ENCODE results near the gene POTEC.
"Not testable (repeated sequence)": the region's sequence is repeated elsewhere in the genome, so short reads cannot be mapped to it uniquely, and the experiment has no call there.

Gene POTEC

DNA sequence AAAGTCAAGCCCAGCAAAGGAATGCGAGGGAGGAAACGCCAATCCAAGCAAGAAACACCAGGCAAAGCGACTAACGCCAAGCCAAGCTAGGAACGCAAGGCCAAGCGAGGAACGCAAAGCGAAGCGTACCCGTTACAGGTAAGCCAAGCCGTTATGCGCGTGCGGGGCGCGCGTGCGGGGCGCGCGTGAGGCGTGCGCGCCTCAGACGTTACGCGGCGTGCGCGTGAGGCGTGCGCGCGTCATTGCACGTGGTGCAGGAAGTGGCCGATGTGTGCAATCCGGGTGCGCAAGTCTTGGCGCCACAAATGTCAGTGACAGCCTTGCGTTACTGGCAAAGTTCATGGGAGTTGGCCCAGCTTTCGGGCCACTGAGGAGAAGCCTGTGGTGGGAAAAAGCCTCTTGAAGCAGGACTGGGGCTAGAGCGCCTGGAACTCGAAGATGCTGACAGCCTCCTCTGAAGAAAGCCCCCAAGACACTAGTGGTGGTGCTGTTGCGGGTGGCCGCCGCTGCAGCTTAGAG, at the start of gene POTEC:
TSS of gene POTEC (minus strand) at position 155 of the 519 bp plus-strand sequence. CDS start 454 bp downstream, outside the sequence.
- H3K27me3 Mint-ChIP-seq, H3K27ac Mint-ChIP-seq, H3K9me3 Mint-ChIP-seq, DNase-seq, H3K36me3 Mint-ChIP-seq, H3K4me3 Mint-ChIP-seq, CTCF ChIA-PET, H3K4me1 Mint-ChIP-seq: not testable (repeated sequence)

DNA sequence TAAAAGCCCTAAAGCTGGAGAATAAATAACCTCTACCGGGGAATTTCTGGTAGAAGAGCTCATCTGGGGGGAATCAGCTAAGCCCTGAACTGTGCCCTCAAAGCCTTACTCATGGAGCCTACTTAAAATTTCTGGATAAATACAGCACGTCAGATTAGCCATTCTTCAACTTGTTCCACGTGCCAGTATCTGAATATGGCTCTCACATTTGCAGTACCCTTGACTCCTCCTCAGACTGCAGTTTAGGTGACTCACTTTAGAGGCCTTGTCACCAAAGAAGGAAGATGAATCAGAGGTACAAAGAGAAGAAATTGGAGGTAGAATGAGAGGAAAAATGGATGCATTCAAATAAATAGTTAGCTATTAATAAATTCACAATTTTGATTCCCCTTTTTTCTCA, 34.6 kb upstream of the POTEC start:
- no peaks in the 10 kb centered on the region for H3K36me3 Mint-ChIP-seq
- no peak overlapping the region for H3K27ac Mint-ChIP-seq
- H3K4me3 Mint-ChIP-seq: no peak overlapping the region
- CTCF ChIA-PET: no interaction called here
- no peaks in the 10 kb centered on the region for H3K4me1 Mint-ChIP-seq
- H3K27me3 Mint-ChIP-seq: no peaks in the 10 kb centered on the region
- H3K9me3 Mint-ChIP-seq: no peaks in the 10 kb centered on the region
- DNase-seq: no peak

DNA sequence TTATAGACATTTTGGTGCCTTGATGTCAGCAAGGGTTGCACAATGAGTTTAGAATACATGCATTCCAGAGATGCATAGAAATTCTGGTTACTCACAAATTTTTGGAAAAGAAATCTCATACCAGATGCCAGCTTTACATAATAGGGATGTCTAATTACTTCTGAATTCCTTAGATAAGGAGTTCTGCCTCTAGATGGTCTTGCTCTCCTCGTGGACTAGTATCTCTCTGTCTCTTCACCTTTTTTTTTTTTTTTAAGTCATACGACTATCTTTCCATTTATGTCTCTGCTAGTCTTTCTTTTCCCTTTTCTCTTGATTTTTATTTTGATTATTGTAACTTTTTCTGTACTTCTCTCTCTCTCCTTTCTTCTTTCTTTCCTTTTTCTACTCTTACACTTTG, 16.1 kb upstream of the POTEC start:
- CTCF ChIA-PET, H3K9me3 Mint-ChIP-seq, H3K27ac Mint-ChIP-seq, H3K36me3 Mint-ChIP-seq, H3K4me3 Mint-ChIP-seq, H3K4me1 Mint-ChIP-seq, DNase-seq, H3K27me3 Mint-ChIP-seq: not testable (repeated sequence)

DNA sequence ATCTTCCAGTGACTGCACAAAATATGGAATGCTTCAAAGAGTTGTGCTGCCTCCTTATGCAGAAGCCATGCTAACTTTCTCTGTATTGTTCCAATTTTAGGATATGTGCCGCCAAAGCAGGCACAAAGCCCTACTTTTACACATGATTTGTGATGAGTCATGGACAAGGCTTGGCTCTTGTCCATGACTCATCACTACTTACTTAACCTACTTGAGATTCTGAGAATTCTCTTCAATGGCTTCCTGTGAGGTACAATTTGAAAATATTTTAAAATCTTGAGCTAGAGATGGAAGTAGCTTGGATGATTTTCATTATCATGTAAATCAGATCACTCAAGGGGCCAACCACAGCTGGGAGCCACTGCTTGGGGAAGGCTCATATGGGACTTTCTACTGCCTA, 11.7 kb downstream of the POTEC start:
- H3K4me3 Mint-ChIP-seq: not testable (repeated sequence)

DNA sequence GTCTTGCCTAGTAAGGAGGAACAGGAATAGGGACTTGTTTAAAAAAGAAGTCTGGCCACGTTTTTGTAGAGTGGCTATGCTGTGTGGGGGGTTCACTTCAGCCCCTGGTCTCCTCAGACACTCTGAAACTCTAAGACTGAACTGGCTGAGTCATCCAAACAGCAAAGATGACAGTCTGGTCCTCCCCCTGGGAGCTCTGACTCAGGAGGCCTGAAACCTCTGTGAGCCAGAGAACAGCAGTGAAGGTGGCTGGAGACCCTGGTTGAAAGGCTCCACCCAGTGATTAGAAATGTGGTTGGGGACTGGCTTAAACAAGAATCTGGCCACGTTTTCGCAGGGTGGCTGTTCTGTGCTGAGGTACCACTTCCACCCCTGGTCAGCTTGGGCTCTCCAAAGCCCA, 32.7 kb downstream of the POTEC start:
- H3K36me3 Mint-ChIP-seq, CTCF ChIA-PET, H3K9me3 Mint-ChIP-seq, H3K27me3 Mint-ChIP-seq, DNase-seq, H3K27ac Mint-ChIP-seq, H3K4me1 Mint-ChIP-seq, H3K4me3 Mint-ChIP-seq: not testable (repeated sequence)

More for the DNA sequence above, 11.7 kb downstream of the POTEC start:
- H3K9me3 Mint-ChIP-seq, DNase-seq, H3K4me1 Mint-ChIP-seq, H3K27me3 Mint-ChIP-seq, H3K36me3 Mint-ChIP-seq, H3K27ac Mint-ChIP-seq, CTCF ChIA-PET: not testable (repeated sequence)

DNA sequence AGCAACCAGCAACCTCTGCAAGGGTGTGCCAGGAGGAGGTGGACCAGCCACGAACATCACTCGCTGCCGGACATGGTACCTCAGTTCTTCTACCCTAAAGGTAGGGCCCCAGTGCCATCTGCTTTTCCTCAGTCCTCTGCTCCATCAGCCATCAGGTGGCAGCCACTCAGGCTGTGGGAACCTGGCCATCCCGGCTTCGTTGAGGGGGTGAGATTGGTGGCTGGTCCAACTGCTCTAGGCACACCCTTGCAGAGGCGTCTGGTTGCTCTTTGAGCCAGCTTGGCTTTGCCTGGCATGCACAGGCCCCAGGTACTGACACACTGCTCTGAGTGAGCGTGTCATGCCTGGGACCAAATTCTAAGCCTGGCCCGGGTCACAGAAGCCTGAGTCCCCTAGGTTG, 39.7 kb downstream of the POTEC start:
- CTCF ChIA-PET, H3K4me3 Mint-ChIP-seq, H3K4me1 Mint-ChIP-seq, H3K36me3 Mint-ChIP-seq, H3K9me3 Mint-ChIP-seq, DNase-seq, H3K27ac Mint-ChIP-seq, H3K27me3 Mint-ChIP-seq: not testable (repeated sequence)

DNA sequence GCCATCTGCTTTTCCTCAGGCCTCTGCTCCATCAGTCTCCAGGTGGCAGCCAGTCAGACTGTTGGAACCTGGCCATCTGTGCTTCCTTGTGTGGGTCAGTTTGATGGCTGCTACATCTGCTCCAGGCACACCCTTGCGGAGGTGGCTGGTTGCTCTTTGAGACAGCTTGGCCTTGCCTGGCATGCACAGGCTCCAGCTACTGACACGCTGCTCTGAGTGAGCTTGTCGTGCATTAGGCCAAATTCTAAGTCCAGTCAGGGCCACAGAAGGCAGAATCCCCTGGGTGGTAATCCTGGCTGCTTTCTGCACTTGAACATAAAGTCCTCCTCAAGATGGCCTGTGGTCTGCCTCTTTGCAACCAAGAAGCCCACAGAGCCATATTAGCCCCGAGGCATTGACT, 41.5 kb downstream of the POTEC start:
- CTCF ChIA-PET, H3K4me3 Mint-ChIP-seq, H3K36me3 Mint-ChIP-seq, H3K4me1 Mint-ChIP-seq, H3K27ac Mint-ChIP-seq, H3K9me3 Mint-ChIP-seq, DNase-seq, H3K27me3 Mint-ChIP-seq: not testable (repeated sequence)

DNA sequence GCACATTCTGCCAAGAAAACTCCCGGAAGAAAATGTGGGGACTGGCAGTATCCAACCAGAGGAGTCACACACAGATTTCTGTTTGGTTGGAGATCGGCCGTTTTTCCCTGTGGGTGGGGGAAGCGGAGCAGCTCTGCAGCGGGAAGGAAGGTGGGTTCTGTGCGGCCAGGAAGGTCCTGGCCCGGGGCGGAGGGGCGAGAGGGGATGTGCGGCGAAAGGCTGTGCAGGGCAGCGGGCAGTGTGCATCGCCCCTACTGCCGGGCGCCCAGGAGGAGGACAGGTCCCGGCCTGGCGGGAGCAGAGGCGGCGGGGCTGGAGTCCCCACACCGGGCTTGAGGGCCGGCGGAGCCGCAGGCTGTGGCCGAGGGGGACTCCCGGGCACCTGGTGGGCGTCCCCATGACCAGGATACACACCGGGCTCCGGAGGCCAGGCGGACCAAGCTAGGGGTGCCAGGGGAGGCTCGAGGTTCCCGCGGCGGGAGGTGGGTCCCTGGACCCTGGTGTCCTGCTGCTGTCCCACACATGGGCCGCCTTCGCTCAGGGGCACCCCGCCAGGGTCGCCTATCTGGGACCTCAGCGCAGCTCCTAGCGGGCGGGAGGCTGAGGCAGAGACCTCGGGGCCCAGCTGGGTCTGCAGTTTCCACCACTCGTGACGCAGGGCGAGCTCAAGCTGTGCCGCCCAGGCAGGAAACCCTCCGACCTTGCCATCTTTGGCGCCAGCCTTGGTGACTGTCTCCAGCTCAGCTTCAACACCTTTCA, 54.0 kb downstream of the POTEC start:
- not testable (repeated sequence) for H3K36me3 Mint-ChIP-seq, H3K27me3 Mint-ChIP-seq, H3K4me1 Mint-ChIP-seq

DNA sequence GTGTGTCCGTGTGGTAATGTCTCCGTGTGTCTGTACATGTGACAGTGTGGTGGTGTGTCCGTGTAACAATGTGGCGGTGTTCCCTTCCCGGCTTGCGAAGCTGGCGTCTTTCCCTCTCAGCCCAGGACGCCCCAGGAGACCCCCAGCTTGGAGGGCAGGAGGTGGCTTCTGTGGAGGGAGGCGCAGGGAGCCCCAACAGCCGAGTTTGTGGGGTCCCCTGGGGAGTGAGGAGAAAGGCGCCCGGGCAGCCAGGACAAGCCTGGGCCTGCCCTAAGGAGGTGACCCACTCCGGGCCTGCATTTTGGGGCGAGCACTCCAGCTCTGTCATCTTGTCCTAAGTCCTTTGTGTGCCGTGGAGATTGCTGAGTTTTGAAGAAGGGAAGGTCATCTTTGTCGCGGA, 54.6 kb downstream of the POTEC start:
- DNase-seq, H3K27ac Mint-ChIP-seq, H3K27me3 Mint-ChIP-seq, H3K4me1 Mint-ChIP-seq, H3K9me3 Mint-ChIP-seq, CTCF ChIA-PET, H3K4me3 Mint-ChIP-seq, H3K36me3 Mint-ChIP-seq: not testable (repeated sequence)

More for the DNA sequence above, 54.0 kb downstream of the POTEC start:
- DNase-seq, H3K4me3 Mint-ChIP-seq, H3K9me3 Mint-ChIP-seq, H3K27ac Mint-ChIP-seq, CTCF ChIA-PET: not testable (repeated sequence)

DNA sequence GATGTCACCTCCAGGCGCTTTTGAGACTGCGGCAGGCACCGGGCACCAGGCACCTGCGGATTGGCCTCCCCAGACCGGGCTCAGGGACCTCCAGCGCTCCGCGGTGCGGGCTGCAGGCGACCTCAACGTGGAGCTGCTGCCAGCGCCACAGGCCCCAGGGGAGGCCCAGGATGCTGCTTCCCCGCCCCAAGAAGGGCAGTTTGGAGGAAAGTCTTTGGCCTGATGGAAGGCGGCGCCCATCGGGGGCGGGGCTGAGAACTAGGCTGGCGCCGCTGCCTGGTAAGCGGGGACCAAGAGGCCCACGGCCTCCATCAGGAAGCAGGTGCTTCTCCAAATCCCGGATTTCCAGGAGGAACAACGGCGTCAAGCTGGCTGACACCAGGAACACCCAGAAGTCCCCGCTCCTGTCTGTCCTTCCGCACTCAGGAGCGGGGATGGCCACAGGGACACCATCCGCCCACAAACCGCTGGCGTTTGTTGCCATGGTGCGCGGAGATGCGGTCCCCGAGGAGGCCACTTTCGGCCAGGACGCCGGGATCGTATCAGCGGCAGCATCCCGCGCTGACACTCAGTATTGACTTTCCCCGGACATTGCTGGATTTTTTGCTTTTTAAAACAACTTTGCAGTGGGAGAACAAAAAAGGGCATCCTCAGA, 56.3 kb downstream of the POTEC start:
- CTCF ChIA-PET, H3K36me3 Mint-ChIP-seq, H3K4me1 Mint-ChIP-seq, H3K27ac Mint-ChIP-seq, H3K27me3 Mint-ChIP-seq, H3K4me3 Mint-ChIP-seq, H3K9me3 Mint-ChIP-seq, DNase-seq: not testable (repeated sequence)

DNA sequence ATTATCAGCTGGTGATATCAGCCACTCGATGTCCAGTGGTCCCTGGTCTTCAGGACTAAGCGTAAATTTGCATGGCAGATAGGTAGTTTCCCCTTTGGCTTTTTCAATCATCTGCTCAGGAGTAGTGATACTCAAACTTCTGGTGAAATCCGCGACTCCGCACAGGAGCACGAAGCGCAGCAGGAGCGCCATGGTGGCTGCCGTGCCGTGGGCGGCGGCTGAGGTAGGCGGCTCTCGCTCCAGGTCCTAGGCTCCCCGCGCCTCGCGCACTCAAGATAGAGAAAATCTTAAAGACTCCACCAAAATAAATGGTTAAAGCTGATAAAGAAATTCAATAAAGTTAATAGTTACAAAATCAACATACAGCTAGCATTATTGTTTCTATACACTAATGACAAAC, 64.3 kb downstream of the POTEC start:
- H3K4me1 Mint-ChIP-seq, DNase-seq, H3K27me3 Mint-ChIP-seq, H3K4me3 Mint-ChIP-seq, H3K36me3 Mint-ChIP-seq, H3K9me3 Mint-ChIP-seq, CTCF ChIA-PET, H3K27ac Mint-ChIP-seq: not testable (repeated sequence)

DNA sequence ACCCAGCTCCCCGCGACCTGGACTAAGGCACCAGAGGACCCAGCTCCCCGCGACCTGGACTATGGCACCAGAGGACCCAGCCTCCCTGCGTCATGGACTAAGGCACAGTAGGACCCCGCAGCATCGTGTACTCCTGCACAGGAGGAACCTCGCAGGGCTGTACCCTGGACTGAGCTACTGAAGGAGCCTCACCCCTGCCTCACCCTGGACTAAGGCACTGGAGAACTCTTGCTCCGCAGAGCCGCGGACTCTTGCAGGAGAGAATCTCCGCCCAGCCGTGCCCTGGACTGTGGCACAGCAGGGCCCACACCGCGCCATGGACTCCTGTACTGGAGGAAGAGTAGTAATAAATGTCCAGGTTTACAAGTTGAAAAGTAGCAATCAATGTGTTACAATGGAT, 67.9 kb downstream of the POTEC start:
- H3K4me3 Mint-ChIP-seq, H3K27me3 Mint-ChIP-seq, H3K9me3 Mint-ChIP-seq, CTCF ChIA-PET, H3K27ac Mint-ChIP-seq, H3K36me3 Mint-ChIP-seq, H3K4me1 Mint-ChIP-seq, DNase-seq: not testable (repeated sequence)

DNA sequence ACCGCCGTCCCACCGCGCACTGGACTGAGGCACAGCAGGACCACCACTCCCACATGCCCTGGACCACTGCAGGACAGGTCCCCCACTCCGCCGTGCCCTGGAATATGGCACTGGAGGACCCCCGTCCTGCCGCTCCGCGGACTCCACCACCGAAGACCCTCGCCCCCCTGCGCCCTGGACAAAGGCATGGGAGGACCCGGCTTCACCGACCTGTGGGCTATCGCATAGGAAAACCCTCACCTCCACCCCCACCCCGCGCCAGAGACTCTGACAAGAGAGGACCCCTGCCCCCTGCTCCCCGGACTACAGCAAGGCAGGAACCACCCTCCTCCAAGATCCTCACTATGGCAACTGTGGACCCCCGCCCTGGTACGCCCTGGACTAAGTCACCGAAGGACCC, 68.6 kb downstream of the POTEC start:
- CTCF ChIA-PET, H3K9me3 Mint-ChIP-seq, DNase-seq, H3K4me3 Mint-ChIP-seq, H3K27ac Mint-ChIP-seq, H3K4me1 Mint-ChIP-seq, H3K36me3 Mint-ChIP-seq, H3K27me3 Mint-ChIP-seq: not testable (repeated sequence)

DNA sequence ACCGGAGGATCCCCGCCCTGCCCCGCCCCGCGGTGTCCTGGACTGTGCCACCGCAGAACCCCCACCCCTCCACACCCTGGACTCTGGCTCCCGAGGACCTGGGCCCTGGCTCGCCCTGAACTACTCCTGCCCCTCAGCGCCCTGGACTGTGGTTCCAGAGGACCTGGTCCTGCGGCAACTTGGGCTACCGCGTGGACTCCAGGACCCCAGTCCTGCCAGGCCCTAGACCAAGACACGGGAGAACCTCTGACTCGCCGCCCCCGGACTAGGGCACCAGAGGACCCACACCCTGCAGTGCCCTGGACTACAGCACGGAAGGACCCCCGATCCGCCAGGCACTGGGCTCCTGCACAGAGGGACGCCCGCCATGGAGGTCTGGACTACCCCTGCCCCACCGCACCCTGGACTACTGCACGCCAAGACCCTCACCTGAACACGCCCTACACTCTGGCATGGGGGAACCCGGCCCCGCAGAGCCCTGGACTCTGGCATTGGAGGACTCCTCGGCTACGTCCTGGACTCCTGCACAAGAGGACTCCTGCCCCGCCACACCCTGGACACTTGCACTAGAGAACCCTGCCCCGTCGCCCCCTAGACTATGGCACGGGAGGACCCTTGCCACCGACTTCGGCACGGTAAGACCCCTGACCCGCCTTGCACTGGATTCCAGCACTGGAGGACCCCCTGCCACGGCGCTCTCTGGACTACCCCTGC, 69.2 kb downstream of the POTEC start:
- H3K4me1 Mint-ChIP-seq, DNase-seq, H3K36me3 Mint-ChIP-seq, H3K9me3 Mint-ChIP-seq, CTCF ChIA-PET, H3K27ac Mint-ChIP-seq, H3K4me3 Mint-ChIP-seq, H3K27me3 Mint-ChIP-seq: not testable (repeated sequence)

All from activated naive CD4-positive, alpha-beta T cell treated with anti-CD3 and anti-CD28 coated beads, Interleukin-2, amount 10 ng/mL, durations not matched to agents 7 days and 5 days (primary cell).